NCI-H345 treated with DMSO at 0.1 percent for 48 hours (cell line): ENCODE data around the gene STK35.
A peak's percentile ranks its signal among the peaks of the same experiment; 100 is the strongest.
"Not testable (repeated sequence)": the region's sequence is repeated elsewhere in the genome, so short reads cannot be mapped to it uniquely, and the experiment has no call there.

Experiments used
- DNase-seq: peaks from one replicate; lab custom pipeline; 2025; ENCODE audit not compliant: unreplicated experiment; lab: John Stamatoyannopoulos, UW

Gene STK35

DNA sequence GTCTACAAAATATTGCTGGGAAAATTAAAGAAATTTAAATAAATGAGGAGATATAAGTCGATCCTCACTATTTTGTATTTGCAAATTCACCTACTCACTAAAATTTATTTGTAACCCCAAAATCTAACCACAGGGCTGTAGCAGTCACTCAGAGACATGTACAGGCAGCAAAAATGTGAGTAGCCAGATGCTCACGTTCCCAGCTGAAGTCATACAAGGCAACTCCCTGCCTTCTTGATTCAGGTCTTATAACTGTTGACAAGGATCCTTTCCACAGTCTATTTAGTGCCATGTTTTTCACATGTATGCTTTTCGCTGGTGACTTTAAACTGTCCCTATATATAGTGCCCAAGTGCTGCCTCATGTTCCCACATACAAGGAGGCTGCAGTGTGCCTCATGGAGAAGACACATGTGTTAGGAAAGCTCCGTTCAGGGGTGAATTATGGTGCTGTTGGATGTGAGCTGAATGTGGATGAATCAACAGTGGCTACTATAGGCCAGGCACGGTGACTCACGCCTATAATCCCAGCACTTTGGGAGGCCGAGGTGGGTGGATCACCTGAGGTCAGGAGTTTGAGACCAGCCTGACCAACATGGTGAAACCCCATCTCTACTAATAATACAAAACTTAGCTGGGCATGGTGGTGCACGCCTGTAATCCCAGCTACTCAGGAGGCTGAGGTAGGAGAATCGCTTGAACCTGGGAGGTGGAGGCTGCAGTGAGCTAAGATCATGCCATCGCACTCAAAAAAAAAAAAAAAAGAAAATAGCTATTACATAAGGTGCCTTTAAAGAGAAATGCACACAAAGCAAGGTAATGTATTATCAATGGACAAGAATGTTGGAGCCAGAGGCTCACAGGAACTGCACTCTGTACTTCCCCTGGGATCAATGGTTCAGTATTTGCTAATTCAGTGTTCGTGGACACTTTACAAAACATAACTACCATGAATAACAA lies 55.3 kb downstream of the STK35 start:
- no peak for DNase-seq

DNA sequence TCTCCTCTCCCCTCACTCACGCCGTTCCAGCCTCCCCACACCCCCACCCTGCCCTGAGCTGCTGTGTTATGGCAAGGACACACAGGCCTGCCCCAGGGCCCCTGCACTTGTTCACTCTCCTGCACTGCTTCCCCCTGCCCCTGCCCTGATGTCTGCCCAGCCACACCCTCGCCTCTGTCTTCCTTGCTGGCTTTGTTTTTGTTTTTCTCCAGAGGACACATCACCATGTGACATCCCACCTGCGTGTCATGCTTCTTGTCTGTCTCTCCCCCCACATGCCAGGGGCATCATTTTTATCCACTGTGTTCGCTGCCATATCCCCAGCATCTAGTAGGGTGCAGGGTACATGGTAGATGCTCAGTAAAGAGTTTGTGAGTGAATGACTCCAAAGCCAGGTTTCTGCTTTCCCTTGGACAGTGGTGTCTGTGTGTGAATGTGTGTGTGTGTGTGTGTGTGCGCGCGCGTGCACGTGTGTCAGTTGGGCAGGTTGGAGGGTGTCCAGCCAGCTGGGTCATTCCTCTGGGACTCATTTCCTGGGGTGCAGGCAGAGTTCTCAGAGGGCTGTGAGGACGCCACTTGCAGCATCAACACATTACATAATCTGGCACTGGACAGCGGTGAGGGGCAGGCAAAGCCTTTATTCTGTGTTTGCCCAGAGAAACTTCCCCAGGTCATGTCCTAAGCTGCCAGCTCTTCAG lies 60.6 kb downstream of the STK35 start:
- no peak for DNase-seq

DNA sequence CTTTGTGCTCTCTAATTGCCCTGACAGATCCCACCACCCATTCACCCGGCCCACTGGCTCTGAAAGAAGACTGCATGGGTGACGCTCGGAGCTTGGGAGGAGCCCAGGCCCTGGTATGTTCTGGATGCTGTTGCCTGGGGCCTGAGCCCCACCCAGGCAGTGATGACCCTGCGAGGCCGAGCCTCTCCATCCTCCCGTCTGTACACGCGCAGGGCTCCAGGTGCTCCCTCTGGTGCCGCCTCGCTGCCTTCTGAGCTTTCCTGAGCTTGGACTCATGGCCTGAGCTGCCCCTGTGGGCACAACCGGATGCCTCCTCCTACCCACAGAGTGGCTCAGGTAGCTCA lies 61.2 kb downstream of the STK35 start:
- DNase-seq = no peak

DNA sequence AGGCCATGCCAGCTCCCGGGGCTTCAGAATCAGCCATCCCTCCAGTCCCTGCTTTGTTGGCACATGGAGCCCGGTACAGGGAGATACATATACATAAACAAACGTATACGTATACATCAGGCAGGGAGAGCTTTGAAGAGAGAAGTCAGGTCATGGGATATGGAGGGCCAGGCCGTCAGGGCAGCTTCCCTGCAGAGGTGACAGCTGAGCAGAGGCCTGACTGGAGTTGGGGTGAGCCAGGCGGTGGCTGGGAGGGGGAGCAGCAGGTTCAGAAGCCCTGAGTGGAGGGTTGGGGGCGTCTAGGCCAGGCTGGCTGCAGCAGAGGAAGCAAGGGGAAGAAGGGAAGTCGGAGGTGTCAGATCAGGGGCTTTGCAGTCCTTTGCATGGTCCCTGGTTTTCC lies 61.7 kb downstream of the STK35 start:
- DNase-seq = no peak

DNA sequence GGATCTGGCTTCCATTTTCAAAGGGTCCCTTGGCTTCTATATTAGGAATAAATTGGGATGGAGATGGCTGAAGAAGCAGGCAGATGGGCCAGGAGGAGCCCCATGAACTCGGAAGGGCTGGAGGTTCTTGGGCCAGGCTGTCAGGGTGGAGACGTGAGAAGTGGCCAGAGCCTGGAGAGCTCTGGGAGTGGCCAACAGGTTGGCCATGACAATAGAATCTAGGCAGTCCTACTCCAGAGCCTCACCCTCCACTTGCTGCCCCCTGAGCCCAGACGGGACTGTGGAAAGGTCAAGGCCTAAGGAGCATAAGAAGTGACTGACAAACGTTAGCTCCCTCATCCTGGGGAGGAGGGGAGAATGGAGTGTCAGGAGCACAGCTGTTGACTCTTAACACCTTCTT lies 62.1 kb downstream of the STK35 start:
- no peak for DNase-seq

DNA sequence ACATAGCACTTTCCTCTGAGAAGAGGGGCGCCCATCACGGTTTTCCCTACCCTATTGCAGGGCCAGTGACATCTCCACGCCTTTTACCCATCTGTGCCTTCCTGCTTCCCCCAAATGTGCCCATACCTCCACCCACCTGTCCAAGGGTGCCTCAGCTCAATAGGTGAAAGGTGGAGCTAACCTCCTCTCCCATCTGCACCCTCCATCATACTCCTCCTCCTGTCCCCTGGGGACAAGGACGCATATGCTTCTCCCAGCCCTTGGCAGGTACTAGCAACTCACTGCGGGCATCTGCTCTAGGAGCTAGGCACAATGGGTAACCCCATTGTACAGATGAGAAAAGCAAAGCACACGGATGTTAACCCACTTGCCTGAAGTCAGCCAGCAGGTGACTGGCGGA lies 62.8 kb downstream of the STK35 start:
- DNase-seq = no peak

DNA sequence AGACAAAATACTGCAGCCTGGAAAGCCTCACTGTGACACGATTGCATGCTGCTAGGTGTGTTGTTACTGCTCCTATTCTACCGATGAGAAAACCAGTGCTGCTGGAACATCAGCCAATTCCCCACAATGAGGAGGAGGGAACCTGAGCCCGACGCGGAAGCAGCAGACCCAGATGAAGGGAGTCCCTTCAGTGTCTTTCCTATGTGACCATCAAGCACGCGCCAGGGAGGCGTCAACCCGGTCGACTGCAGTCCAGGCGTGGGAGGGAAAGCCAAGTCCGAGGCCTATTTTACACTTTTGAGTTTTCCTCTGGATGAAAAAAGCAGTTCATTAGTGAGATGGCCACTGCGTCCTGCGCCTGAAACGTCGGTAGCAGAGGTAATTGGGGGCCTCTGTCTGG lies 63.3 kb downstream of the STK35 start:
- DNase-seq = no peak

DNA sequence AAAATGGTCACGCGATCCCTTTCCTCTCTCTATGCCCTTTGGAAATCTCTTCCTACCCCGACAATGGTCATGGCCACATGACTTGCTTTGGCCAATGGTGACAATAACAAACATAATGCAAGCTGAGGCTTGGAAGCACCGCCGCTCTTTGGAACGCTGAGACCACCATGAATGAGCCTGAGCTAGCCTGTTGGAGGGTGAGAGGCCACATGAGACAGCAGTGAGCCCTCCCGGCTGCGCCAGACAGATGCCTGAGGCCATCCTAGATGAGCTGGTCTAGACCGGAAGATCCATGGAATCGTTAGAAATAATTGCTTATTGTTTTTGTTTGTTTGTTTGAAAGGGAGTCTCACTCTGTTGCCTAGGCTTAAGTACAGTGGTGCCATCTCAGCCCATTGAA lies 64.2 kb downstream of the STK35 start:
- DNase-seq = no peak

DNA sequence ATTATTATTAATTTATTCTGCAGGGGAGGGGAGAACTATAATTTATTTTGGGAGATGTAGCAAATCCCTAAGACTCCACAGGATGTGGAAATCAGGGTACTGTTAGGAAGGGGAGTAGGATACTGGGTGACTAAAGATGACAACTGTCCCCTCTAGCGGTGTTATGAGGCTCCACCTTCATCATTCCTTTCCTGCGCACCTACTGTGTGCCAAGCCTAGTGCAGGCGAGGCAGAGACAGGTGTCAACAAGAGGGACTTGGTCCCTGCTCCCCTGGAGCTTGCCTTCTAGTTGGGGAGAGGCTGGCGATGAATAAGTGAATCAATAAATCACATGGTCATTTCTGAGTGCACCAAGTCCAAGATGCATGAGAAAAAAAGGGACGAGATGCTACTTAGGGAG lies 65.5 kb downstream of the STK35 start:
- no peak for DNase-seq

DNA sequence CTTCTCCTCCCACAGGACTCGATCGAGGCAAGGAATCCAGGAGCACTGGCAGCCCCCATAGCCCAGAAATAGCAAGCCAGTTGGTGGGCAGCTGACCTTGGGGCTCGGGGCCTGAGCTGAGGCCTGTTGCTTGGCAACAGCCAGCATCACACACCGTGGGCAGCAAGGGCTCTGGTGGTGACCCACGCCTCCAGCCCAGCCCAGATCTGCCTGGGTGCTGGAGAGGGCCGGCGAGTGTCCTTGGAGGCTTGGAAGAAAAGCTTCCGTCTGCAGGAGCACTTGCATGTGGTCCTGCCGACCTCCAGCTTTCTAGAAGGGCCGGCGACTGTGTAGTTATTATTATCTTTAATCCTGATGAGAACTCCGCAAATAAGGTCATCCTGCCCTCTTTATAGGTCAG lies 67.3 kb downstream of the STK35 start:
- no peak for DNase-seq

DNA sequence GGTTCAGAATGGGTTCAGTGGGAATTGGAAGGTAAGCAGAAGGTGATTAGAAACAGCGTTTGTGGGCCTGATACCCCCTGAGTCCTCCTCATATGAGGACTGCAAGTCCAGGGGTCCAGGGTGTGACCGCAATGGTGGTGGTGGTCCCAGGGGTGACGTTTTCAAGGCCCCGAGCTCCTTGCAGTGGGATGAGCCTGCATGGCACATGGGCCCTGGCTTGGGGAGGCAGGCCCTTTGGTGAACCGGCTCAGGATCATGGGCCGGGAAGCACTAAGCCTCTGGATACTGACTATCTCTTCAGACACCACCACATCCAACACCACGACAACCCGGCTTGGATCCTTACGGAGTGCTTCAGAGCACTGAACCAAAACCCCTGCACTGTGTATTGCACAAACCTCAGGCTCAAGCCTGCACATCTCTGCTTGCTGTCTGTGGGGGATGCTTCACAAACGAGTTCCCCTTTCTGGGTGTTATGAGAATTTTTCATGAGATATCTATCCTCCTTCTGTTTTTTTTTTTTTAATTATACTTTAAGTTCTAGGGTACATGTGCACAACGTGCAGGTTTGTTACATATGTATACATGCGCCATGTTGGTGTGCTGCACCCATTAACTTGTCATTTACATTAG lies 67.9 kb downstream of the STK35 start:
- no peak for DNase-seq

DNA sequence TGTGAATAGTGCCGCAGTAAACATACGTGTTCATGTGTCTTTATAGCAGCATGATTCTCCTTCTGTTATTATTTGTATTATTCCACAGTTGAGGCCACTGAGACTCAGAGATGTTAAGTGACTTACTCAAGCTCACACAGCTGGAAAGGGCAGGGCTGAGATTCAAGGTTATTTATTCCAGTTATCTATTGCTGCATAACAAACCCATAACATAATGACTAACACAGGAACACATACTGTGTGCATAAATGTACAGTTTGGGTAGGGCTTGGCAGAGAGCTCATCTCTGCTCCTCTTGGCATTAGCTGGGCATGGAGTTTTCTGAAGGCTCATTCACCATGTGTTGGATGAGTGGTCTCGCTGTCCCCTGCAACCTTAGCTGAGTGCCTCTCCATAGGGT lies 68.8 kb downstream of the STK35 start:
- no peak for DNase-seq

DNA sequence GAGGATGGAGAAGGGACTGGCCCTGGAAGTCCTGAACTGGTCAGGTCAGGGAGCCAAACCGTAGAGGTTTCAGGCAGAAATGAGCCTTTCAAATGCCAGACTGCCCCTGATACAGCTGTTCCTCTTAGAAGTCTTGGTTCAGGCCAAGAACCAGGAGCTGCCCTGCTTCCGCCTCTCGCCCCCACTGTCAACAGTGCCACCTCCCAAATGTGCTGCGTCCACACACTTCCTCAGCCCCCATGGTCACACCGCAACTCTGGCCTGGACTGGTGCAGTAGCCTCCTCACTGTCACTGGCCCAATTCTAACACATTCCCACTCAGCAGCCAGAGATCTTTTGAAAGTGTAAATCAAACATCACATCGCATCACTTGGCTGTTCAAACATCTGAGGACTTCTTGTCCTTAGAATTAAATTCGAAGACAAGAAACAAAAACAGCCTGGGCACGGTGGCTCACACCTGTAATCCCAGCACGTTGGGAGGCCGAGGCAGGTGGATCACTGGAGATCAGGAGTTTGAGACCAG lies 69.7 kb downstream of the STK35 start:
- DNase-seq = no peak

DNA sequence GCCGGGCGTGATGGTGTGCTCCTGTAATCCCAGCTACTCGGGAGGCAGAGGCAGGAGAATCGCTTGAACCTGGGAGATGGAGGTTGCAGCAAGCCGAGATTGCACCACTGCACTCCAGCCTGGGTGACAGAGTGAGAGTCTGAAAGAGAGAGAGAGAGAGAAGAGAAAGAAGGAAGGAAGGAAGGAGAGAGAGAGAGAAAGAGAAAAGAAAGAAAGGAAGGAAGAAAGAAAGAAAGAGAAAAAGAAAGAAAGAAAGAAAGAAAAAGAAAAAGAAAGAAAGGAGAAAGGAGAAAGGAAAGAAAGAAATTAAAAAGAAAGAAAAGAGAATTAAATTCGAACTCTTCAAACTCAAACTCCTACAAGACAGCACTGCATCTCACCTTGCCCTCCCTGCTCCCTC lies 70.2 kb downstream of the STK35 start:
- not testable (repeated sequence) for DNase-seq

DNA sequence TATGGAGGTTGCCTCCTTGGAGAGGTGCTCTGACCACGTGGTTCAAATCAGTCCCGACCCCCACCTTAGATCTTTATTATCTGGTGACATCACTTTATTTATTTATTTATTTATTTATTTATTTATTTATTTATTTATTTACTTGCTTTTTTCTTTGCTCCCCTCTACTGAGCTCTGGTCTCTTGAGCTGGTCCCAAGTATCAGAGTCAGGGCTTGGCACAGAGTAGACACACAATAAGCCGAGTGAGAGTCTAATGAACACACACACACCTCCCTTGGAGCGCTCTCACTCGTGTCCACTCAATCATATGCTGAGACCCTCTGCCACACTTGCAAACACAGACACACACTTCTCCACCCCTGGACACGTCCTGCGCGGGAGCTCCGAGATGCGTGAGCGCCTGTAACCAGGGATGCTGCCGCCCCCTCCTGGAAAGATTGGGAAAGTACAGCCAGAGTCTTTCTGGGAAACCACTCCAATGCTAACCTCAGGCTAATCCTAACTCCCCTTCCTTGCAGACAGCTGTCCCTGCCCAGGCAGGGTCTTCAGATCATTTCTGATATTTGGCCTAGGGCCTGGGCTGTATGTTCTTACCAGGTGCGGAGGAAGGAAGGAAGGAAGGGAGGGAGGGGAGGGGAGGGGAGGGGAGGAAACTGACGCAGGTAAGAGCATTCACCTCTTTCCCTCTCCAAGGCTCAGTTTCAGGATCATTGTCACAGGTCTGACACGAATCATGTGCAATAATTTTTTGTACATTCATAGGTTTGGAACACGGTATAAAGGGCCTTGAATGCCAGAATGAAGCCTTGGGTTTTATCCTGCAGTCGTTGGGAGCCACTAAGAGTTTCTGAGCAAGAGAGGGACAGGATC lies 70.9 kb downstream of the STK35 start:
- peak; percentile 54 for DNase-seq

DNA sequence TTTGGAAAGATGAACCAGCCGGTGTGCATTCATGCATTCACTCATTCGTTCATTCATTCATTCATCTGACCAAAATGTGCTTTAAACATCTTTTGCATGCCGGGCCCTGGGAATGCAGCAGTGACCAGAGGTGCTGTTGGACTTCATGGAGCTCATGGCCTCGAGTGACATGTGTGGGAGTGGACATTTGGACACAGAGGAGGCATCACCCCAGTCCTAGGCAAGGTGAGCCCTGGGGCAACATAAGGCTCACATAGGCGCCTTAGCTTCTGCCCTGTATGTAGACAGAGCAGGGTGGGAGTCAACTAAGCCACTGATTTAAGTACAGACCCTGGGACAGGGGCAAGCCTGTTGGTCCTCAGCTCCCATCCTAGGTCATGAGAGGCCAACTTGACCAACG lies 71.6 kb downstream of the STK35 start:
- no peak for DNase-seq

DNA sequence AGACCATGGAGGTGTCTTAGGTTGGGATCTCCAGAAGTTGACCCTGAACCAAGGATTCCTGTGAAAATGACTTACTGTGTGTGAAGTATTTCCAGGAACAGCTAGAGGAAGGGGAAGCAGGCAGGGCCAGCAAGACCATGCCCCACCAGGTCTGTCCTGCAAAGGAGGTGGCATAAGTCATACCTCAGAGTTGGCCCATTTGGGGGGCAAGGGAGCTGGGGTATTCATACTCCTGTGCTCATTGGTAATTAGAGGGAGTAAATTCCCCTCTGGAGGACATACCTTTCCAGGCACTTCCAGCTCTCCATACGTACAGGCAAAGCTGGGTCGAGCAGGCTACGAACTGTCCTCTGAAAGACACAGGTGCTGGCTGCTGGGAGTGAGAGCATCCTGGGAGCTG lies 72.4 kb downstream of the STK35 start:
- DNase-seq = no peak

DNA sequence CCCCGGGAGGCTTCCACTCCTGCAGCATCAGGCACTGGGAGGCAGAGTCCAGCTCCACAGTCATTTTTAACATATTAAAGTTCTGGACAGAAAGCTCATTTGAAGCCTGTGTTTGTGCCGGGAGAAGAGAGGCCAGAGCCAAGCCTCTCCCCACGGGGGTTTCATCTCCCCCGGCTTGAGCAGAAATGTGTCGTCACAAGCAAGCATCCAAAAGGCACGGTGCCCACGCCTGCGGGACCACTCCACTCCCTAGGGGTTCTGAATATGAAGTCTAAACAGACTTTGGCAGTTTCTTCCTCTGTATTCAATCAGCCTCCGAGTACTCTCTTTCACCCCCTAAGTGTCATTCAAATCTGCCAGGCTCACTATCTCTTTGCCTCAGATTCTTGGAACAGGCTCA lies 75.3 kb downstream of the STK35 start:
- DNase-seq = no peak

DNA sequence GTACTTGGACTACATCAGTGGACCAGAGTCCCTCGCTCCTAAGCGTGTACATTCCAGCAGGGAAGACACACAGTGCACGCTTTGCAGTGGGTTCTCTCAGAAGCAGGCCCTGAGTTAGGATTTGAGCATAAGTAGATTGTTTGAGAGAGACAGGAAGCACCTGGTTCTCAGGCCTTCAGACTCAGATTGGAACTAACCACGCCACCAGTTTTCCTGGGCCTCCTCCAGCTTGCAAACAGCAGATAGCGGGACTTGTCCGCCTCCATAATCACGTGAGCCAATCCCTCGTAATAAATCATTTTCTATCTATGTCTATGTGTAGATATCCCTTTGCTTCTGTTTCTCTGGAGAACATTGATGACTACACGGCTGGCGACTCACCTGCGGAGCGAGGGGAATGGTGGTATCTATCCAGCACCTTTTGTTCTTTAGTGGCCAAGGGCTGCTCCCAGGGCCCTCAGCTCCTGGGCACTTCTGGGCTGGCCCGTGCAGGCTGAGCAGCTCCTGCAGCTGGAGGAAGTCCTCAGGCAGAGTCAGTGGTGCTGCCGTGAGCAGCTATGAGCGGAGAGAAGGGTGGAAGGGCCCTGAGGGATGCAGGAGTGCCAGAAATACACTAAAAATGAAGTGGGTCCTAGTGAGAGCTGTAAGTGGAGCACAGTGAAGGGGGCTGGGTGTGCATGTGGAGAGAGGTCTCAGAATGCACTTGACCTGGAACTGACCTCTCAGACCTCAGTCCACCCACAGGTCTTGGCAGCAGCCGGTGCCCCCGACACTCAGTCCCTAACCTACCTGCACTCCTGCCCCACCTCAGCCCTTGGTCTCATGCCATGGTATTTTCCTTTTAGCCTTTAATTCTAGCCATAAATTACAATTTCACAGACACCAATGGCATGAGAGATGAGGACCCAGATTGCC lies 76.9 kb downstream of the STK35 start:
- no peak for DNase-seq

DNA sequence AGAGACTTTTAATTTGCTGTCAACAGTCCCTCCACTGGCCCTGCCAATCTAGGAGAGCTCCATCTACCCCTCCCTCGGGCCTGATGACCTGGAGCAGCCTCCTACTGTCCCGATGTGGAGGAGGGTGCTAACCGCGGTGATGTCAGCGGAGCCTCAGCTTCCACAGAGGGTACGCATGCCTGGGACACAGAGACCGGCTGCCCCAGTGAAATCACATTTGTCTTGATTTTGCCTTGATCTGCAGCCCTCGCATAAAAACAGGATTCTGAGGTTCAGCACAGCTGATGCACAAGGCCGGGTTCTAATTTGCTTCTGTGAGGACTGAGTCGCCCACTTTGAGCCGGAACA lies 77.6 kb downstream of the STK35 start:
- DNase-seq = no peak
